Stimulated activated CD8-positive, alpha-beta memory T cell treated with anti-CD3 and anti-CD28 coated beads, Interleukin-4, amount 100 ng/mL, for 48 hours (primary cell): ENCODE measurements around the gene FLNA.
A peak's percentile ranks its signal among the peaks of the same experiment; 100 is the strongest.

Experiments used
- DNase-seq: peaks from one replicate; pipeline ENCODE4 v3.0.0-alpha.2; 2020

Gene FLNA

GRCh38 chrX:154333837-154334271, 40.6 kb downstream of the FLNA start:
- DNase-seq = no peak

DNA sequence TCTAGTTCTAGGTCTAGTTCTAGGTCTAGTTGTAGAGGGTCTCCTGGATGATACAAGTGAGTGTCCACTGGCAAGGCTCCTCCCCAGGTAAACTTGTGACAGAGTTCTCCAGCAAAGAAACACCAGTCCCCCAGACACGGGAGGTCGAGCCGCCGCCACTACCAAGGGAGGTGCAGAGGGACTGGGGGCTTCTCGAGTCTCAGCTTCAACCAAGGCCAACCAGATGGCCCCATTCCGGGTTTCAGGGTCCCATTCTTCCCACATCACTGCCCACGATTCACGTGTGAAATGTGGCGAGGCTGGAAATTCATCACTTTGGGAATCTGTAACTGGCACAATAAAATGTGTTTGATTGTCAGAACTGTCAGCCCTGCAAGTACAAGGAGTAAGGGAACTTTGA, 41.3 kb downstream of the FLNA start:
- no peak for DNase-seq

- DNase-seq = no peak
Observed at GRCh38 chrX:154332561-154332960, 41.9 kb downstream of the FLNA start.

DNA sequence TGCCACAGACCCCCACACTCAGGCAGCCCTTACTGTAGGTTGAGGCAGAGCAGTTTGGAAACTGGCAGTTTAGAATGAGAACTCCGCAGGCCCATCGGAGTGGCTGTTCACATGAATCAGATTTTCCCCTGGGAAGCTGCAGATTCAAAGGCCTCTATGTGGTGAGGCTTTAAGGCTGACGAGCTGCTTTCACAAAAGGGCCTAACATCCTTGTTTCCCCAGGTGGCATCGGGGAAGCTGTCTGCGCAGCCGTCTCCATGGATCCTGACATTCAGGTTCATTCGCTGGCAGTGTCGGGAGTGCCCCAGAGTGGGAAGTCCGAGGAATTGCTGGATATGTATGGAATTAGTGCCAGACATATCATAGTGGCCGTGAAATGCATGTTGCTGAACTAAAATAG, 45.1 kb downstream of the FLNA start:
- DNase-seq = no peak

GRCh38 chrX:154328646-154329045, 45.8 kb downstream of the FLNA start:
- no peak for DNase-seq

DNA sequence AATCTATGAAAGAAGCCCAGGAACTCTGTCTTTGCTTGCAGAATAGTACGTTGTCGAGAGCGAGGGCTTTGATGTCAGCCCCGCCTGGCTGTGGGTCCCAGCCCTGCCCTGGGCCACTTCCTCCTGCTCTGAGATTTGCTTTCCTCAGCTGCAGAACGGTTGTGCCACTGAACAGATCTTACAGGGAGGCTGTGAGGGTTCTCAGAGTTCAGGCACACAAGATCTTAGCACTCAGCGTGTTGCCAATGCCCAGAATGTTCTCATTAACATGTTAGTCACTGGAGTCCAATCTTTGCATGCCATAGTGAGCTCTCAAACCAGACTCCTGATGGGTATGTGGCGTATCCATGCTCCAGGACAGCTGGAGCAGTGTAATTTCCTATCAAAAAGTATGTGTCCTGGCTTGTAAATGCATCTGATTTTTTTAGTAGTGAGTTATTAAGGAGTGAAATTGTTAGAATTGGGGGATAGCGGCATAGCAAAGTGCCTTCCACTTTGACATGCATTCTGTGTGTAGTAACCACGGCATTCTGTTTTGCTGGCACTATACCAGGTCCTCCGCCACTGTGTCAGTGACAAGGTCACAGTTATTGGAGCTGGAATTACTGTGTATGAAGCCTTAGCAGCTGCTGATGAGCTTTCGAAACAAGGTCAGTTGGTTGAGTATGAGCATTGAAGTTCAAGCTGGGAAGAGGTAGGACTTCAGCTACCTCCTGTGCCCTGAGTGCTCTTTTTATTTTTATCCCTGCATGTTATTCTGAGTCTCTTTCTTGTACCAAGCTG, 47.2 kb downstream of the FLNA start:
- peak; percentile 27 for DNase-seq

- DNase-seq = no peak
Observed at GRCh38 chrX:154325541-154325940, 48.9 kb downstream of the FLNA start.

DNA sequence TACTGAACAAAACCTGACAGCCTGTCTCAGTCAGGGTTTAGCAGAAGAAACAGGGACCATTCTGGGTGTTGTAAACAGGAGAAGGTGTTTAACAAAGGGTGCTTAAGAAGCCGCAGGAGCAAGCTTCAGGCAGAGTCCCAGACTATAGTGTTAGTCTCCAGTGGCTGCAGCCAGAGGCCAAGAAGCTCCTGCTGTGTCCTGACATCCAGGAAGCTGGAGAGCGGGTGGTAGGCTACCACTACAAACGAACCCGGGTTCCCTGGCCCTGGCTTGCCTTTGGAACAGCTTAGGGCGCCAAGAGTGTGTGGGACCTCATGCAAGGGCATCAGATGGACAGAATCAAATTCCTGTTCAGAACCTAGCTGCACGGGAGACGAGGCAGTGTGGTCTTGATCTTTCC, 50.9 kb downstream of the FLNA start:
- no peak for DNase-seq

DNA sequence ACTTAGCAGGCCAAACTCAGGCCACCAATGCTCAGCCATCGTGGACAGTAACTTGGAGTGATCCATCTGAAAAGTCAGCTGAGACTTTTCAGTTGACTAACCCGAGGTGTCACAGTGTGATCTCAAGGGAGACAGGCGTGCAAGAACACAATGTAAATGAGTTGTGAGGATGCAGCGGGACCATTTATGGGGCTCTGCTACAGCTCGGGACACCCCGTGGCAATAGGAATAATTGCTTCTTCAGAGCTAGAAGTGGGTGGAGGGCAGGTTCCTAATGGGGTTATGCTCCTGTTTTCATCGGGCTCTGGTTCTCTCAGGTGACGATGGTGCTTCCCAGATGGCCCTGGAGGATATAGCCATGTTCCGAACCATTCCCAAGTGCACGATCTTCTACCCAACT, 51.5 kb downstream of the FLNA start:
- DNase-seq = no peak

DNA sequence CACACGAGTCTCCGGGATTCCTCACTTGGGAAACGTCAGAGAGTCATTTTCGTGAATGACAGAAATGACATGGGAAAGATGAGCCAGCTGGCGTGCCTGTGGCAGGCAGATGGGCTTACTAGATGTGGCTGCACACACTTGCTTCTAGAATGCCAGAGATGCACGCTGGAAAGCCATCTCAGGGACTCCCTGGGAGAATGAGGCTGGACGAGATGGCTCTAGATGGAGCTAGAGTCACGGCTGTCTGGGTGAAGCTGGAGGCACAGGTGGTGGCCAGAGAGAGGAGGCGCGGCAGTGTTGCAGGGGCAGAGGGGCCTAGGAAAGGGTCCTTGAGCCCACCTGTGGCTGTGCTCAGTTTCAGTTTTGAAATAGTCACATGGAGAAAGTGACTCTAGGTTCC, 52.8 kb downstream of the FLNA start:
- no peak for DNase-seq

DNA sequence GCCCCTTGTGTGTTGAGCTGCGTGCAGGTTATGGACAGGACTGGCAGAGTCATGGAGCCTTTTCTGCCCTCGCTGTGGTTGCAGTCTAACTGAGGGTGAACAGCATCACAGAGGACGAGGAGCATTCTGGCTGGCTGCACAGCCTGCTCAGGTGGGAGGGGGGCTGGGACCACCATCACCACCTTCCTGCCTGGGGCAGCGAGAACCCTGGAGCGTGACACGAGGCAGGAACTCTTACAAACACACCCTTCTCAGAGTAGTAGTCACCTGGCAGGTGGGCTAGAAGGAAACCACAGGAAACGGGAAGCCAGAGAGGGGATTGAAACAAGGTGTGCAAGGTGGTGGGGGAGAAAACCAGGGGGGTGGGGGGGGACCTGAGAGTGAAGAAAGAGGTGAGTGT, 53.3 kb downstream of the FLNA start:
- no peak for DNase-seq

DNA sequence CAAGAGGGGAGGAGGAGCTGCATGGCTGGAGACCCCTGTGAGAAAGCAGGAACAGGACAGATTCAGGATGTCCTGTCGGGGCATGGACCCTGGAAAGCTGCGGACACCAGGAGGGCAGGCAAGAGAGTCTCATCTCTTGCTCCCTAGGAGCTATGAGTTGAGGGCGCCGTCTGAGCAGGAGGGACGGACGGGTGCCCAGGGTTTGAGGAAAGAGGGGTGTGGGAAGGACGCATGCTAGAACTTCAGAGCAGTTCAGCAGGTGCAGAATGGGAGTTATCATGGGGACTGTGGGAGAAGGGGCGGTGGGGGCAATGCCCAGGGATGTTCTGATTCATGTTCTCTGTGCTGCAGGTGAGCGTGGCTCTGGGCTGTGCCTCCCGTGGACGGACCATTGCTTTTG, 54.0 kb downstream of the FLNA start:
- no peak for DNase-seq

DNA sequence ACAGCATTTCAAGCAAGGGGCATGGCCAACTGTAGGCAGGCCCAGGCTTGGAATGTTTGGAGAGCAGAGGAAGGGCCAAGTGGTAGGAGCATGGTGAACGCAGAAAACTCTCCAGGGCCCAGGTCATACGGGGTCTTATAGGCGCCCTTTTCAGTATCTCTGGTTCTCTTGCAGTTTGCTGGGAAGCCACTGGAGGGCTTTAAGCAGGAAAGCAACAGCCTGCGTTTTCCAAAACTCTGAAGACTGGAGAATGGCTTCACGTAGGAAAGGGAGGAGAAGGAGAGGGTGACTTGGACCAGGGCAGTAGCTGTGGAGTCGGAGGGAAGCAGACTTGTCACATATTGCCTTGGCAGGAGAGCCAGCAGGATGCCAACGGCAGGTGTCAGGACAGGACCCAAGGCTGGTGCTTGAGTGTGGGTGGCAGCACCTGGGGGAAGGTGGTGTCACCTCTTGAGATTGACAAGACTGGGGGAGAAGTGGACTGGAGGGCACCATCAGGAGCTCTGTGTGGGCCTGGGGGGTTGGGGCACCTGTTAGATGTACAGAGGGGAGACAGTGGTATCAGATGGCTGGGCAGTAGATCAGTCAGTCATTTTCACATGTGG, 56.9 kb downstream of the FLNA start:
- no peak for DNase-seq

DNA sequence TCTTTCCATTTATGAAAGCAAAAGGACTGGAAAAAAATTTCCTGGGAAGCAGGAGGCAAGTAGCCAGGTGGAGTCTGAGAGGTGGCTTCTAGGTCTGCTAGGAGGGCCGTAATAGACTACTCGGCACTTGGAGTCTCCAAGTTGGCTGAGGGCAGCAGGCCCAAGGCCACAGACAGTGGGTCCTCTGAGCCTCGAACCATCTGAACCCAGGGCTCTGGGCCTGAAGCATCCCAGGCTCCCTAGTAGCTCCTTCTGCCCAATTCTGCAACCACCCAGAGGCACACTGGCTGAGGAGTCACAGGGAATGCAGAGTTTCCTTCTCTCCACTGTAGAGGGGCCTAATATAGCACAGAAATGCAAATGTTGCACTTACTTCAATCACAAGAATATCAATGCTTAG, 59.0 kb downstream of the FLNA start:
- DNase-seq = no peak

DNA sequence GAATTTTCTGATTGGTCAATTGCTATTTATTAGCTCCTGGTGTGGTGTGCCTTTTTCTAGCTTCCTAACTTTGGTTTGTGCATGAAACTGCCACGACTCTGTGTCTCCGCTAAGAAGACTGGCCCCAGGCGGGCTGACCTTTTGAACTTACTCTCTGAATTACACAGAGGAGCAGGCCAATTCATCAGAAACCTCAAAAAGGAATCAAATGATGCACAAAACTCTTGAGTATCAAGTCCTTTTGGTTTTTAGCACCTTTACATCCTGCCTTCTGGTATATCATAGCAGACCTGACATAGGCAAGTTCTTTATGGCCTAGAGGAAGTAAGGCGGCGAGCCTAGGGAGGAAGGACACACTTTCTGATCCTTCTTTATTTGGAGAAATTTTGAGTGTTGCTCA, 61.3 kb downstream of the FLNA start:
- DNase-seq = peak; percentile 45

GRCh38 chrX:154312116-154312515, 62.3 kb downstream of the FLNA start:
- no peak for DNase-seq

- no peak for DNase-seq
Observed at GRCh38 chrX:154310616-154311536, 63.6 kb downstream of the FLNA start.

GRCh38 chrX:154309041-154309775, 65.2 kb downstream of the FLNA start:
- no peak for DNase-seq

- peak; percentile 89 for DNase-seq
Observed at GRCh38 chrX:154308108-154308946, 66.1 kb downstream of the FLNA start.

GRCh38 chrX:154307202-154307601, 67.2 kb downstream of the FLNA start:
- no peak for DNase-seq

DNA sequence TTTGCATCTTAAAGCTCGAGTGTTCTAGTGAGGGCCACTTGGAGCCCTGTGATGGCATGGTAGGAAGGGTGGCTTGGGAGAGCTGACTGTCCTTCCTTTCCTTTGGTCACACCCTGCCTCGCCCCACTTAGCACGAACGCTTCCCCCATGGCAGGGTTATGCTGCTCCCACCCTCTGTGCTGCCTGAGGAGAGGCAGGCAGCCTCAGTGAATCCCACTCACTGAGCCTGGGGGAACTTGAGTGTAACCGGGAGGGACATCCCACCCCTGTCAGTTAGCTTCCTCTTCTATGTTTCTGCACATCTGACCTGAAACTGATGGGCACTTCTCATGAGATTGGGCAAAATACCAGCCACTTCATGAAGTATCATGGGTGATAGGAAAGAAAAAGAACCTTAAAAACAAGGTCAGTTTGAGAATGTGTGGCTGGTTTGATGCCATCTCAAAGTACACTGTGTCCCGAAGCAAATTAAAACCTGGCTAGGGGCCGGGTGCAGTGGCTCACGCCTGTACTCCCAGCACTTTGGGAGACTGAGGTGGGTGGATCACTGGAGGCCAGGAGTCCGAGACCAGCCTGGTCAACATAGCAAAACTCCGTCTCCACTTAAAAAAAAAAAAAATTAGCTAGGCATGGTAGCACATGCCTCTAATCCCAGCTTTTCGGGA, 68.8 kb downstream of the FLNA start:
- DNase-seq = no peak
